Smooth muscle cell (in vitro differentiated cells): ENCODE measurements around the gene CERS2. TPM values are rescaled to one million over a fixed set of nuclear protein-coding genes. Genes with fewer than 3 reads are reported as not detected.

Source experiments
- DNase-seq: peaks from one replicate; lab custom pipeline; 2025; ENCODE audit not compliant: unreplicated experiment; lab: John Stamatoyannopoulos, UW
- H2AFZ ChIP-seq: fragments of 200-600 bp; sonication (generic); 2 replicates; pipeline ENCODE4 v1.6.0; 2016; ENCODE audit warnings: antibody characterized with exemption, low read depth, mild to moderate bottlenecking
- H3F3A ChIP-seq: fragments of 200-600 bp; sonication (generic); 2 replicates; pipeline ENCODE4 v1.6.0; 2017; ENCODE audit warnings: antibody characterized with exemption, low read depth
- H3K27ac ChIP-seq: fragments of 200-600 bp; sonication (generic); 2 replicates; pipeline ENCODE4 v1.5.1; 2016; ENCODE audit warnings: low read depth, mild to moderate bottlenecking
- H3K27me3 ChIP-seq: fragments of 200-600 bp; sonication (generic); 2 replicates; pipeline ENCODE4 v1.6.1; 2016; ENCODE audit warnings: low read depth, mild to moderate bottlenecking
- H3K36me3 ChIP-seq: fragments of 200-600 bp; sonication (generic); 2 replicates; pipeline ENCODE4 v1.5.1; 2016; ENCODE audit warnings: low read depth
- H3K4me1 ChIP-seq: fragments of 200-600 bp; sonication (generic); 2 replicates; pipeline ENCODE4 v1.5.1; 2016; ENCODE audit warnings: low read depth
- H3K4me2 ChIP-seq: fragments of 200-600 bp; sonication (generic); 2 replicates; pipeline ENCODE4 v1.6.0; 2016; ENCODE audit warnings: mild to moderate bottlenecking
- H3K4me3 ChIP-seq: fragments of 200-600 bp; sonication (generic); 2 replicates; pipeline ENCODE4 v1.5.1; 2016; ENCODE audit warnings: mild to moderate bottlenecking
- H3K79me2 ChIP-seq: fragments of 200-600 bp; sonication (generic); 2 replicates; pipeline ENCODE4 v1.6.0; 2016; ENCODE audit warnings: low read depth, mild to moderate bottlenecking
- H3K9ac ChIP-seq: fragments of 200-600 bp; sonication (generic); 2 replicates; pipeline ENCODE4 v1.6.0; 2016; ENCODE audit warnings: low read depth
- H3K9me3 ChIP-seq: fragments of 200-600 bp; sonication (generic); replicated peaks from 2 replicates; pipeline ENCODE4 v1.5.1; 2016; ENCODE audit warnings: low read depth
- H4K20me1 ChIP-seq: fragments of 200-600 bp; sonication (generic); 2 replicates; pipeline ENCODE4 v1.6.0; 2016; ENCODE audit warnings: low read depth
- CTCF ChIP-seq: fragments of 200-600 bp; sonication (generic); IDR thresholded peaks from 2 replicates; pipeline ENCODE4 v1.5.1; 2017; ENCODE audit warnings: borderline replicate concordance, mild to moderate bottlenecking, antibody characterized with exemption; ENCODE audit not compliant: insufficient read depth, poor library complexity, severe bottlenecking
- WGBS: methylation state at CpG from one replicate; pipeline ENCODE4 v1.1.7; 2016; ENCODE audit warnings: low lambda C conversion rate; 5-methylcytosine and 5-hydroxymethylcytosine counted together
- polyA plus RNA-seq: library from polyadenylated mRNA; unstranded; fragments of >200 nt; fragmentation: Nextera tagmentation; extraction: Ambion mirVana; gene quantifications from 2 replicates; pipeline ENCODE4 v1.2.1, GENCODE V29; 2016
- total RNA-seq: library from RNA; depleted of rRNA; stranded (reverse); fragments of >200 nt; gene quantifications from 2 replicates; pipeline ENCODE4 v1.2.3, GENCODE V29; 2014

CERS2 gene
- total and polyA plus RNA-seq, 2 experiments from 2014 or later: 80.0 to 108 TPM

- no peak for DNase-seq
- Histone ChIP-seq H3K4me2 (no peak overlapping the region), H3K27me3 (no peaks in the 10 kb centered on the region), H4K20me1 (no peaks in the 10 kb centered on the region), H2AFZ (no peak overlapping the region), H3F3A (no peaks in the 10 kb centered on the region), H3K9ac (no peak overlapping the region), H3K27ac (no peak overlapping the region), H3K36me3 (no peaks in the 10 kb centered on the region), H3K4me1 (peaks cover 12% of the 10 kb centered on the region), H3K4me3 (no peak overlapping the region), H3K79me2 (no peaks in the 10 kb centered on the region), H3K9me3 (no peaks in the 10 kb centered on the region)
- WGBS: 94% methylated on average over 2 of the region's 2 CpGs
- TF ChIP-seq CTCF: no peak
Measured at GRCh38 chr1:150985179-150985825, 10.7 kb upstream of the CERS2 start.

- Histone ChIP-seq H3K4me1 (peaks cover 22% of the 10 kb centered on the region), H3K79me2 (no peaks in the 10 kb centered on the region), H3K4me2 (no peak within 1 kb of the TSS), H3K9ac (no peak within 1 kb of the TSS), H3K27ac (no peak within 1 kb of the TSS), H3K27me3 (no peaks in the 10 kb centered on the region), H3K36me3 (no peaks in the 10 kb centered on the region), H2AFZ (no peak within 1 kb of the TSS), H3F3A (peaks cover 7% of the 10 kb centered on the region), H3K9me3 (no peaks in the 10 kb centered on the region), H3K4me3 (no peak within 1 kb of the TSS), H4K20me1 (no peaks in the 10 kb centered on the region)
- WGBS: 66% methylated on average over 12 of the region's 12 CpGs
- no peak for DNase-seq
- TF ChIP-seq CTCF: no peak
Measured at GRCh38 chr1:150981805-150982712, 7.4 kb upstream of the CERS2 start, which contains the start of gene ANXA9. ANXA9 (plus strand) TSS chr1:150982292; CDS start chr1:150983106, 814 bp downstream.

- no peaks in the 10 kb centered on the region for H3K79me2 ChIP-seq
- no peaks in the 10 kb centered on the region for H3K36me3 ChIP-seq
- H3F3A ChIP-seq: peaks cover 12% of the 10 kb centered on the region
- no peaks in the 10 kb centered on the region for H3K27me3 ChIP-seq
- H3K27ac ChIP-seq: no peak overlapping the region
- H3K9ac ChIP-seq: no peak overlapping the region
- DNase-seq: no peak
- no peaks in the 10 kb centered on the region for H3K9me3 ChIP-seq
- WGBS: 55% methylated on average over 6 of the region's 6 CpGs
- TF ChIP-seq CTCF: no peak
- H3K4me1 ChIP-seq: peaks cover 29% of the 10 kb centered on the region
- H4K20me1 ChIP-seq: no peaks in the 10 kb centered on the region
- no peak overlapping the region for H2AFZ ChIP-seq
- H3K4me3 ChIP-seq: no peak overlapping the region
- no peak overlapping the region for H3K4me2 ChIP-seq
Measured at GRCh38 chr1:150981177-150981804, 6.7 kb upstream of the CERS2 start.
